H1 (cell line): Measurements from ENCODE around the gene COMT. TPM values are rescaled to one million over a fixed set of nuclear protein-coding genes. Genes with fewer than 3 reads are reported as not detected.

Experiments
- CHD7 ChIP-seq: fragments of 300-600 bp; sonication (generic); IDR thresholded peaks from 2 replicates; pipeline ENCODE4 v1.7.1; 2012; ENCODE audit warnings: low read length, moderate library complexity, mild to moderate bottlenecking, inconsistent platforms; ENCODE audit not compliant: insufficient replicate concordance
- polyA plus RNA-seq, 7 experiments: library from polyadenylated mRNA; depleted of rRNA in 3 of 7; stranded (reverse) in 5 of 7; unstranded in 2 of 7; fragments of >200 nt in 5 of 7; fragments of 200-250 nt in 2 of 7; gene quantifications; 1 replicate in 5 of 7; 2 replicates in 1 of 7; 4 replicates in 1 of 7; pipeline versions ENCODE4 v1.2.1 to v1.2.3, GENCODE V29; 2011 to 2013; ENCODE audit warnings: missing spikeins in 2 of 7, mixed read lengths in 2 of 7
- total RNA-seq: library from RNA; stranded (reverse); fragmentation: NEBNext Ultra II Directional; extraction: Animal tissue kit (Norgen Biotek cat#: 25700); gene quantifications from 2 replicates; pipeline ENCODE4 v1.2.1, GENCODE V29; 2021

Gene COMT
- total and polyA plus RNA-seq, 2 of the 8 experiments (the other 6 are each of a cell fraction or from before 2014, with no cell fraction given), result 15.2 to 33.7 TPM

GRCh38 chr22:19896665-19897355 is 44.8 kb upstream of the COMT start (continued):
- no peak for TF ChIP-seq CHD7
